Mucosa of rectum (tissue), 2 donors: ENCODE measurements around the gene YEATS2.
"Not testable (repeated sequence)": the region's sequence is repeated elsewhere in the genome, so short reads cannot be mapped to it uniquely, and the experiment has no call there.

ENCODE experiments used
- H3K27ac ChIP-seq, 2 donors: one replicate each; pipeline ENCODE4 v1.7.0; 2013; ENCODE audit warnings: inconsistent platforms in 2 of 2, low read depth in 2 of 2, low read length in 2 of 2
- H3K27me3 ChIP-seq, 2 donors: one replicate each; pipeline ENCODE4 v1.7.0; 2013; ENCODE audit warnings: low read length in 2 of 2; ENCODE audit not compliant: control insufficient read depth in 2 of 2, insufficient read depth in 2 of 2
- H3K36me3 ChIP-seq, 2 donors: one replicate each; pipeline ENCODE4 v1.7.0; 2013; ENCODE audit warnings: low read length in 2 of 2; ENCODE audit not compliant: control insufficient read depth in 2 of 2, insufficient read depth in 2 of 2
- H3K4me1 ChIP-seq, 2 donors: one replicate each; pipeline ENCODE4 v1.7.0; 2013; ENCODE audit warnings: low read length in 2 of 2, mild to moderate bottlenecking in 1 of 2; ENCODE audit not compliant: control insufficient read depth in 2 of 2, insufficient read depth in 2 of 2
- H3K4me3 ChIP-seq, 2 donors: one replicate each; pipeline ENCODE4 v1.7.0; 2013; ENCODE audit warnings: low read length in 2 of 2
- H3K9ac ChIP-seq, 2 donors: one replicate each; pipeline ENCODE4 v1.7.0; 2013; ENCODE audit warnings: low read length in 2 of 2, low read depth in 1 of 2, mild to moderate bottlenecking in 1 of 2
- H3K9me3 ChIP-seq, 2 donors: one replicate each; pipeline ENCODE4 v1.7.0; 2013; ENCODE audit warnings: low read length in 2 of 2; ENCODE audit not compliant: control insufficient read depth in 2 of 2
- donor health status: healthy.
- donor health status: Normal muscosa, but diverticular disease.

YEATS2 gene

DNA sequence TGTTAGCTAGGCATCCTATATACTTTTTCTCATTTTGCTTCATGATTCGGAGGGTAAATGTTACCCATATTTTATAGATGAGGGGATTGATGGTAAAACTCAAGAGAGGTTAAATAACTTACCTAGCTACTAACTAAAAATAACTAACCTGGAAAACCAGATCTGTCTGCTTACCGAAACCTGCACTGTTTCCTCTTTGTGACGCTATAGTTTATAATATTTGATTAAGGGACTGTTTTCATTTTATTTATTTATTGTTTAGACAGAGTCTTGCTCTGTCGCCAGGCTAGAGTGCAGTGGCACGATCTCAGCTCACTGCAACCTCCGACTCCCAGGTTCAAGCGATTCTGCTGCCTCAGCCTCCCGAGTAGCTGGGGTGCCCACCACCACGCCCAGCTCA is 71.9 kb downstream of the YEATS2 start:
- H3K27ac ChIP-seq: no peak overlapping the region
- H3K27me3 ChIP-seq: no peaks in the 10 kb centered on the region
- H3K4me3 ChIP-seq: no peak overlapping the region
- no peaks in the 10 kb centered on the region for H3K4me1 ChIP-seq
- H3K9ac ChIP-seq: no peak overlapping the region
- H3K36me3 ChIP-seq: peaks cover 8 to 20% of the 10 kb centered on the region in 2 donors
- H3K9me3 ChIP-seq: no peaks in the 10 kb centered on the region

DNA sequence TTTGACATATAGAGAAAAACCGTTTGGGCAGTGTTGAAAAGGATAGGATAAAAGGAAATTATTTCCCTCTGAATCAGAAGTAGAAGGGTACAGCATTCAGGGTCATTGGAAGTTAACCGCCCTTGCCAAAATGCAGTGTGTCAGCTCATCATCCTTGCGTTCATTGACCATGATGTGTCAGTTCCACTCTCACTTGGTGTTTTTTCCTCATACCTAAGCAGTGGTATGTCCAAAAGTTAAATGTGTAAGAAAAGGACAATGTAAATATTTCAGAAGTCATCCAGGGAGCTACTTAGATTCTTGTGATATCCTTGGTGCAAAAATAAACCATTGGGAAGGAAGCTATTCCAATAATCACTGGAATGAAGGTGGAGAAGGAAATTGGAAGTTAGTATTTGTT is 77.0 kb downstream of the YEATS2 start:
- Histone ChIP-seq H3K27ac (no peak overlapping the region), H3K9me3 (no peaks in the 10 kb centered on the region), H3K4me3 (no peak overlapping the region), H3K27me3 (no peaks in the 10 kb centered on the region), H3K36me3 (peaks cover 27 to 53% of the 10 kb centered on the region in 2 donors), H3K4me1 (no peaks in the 10 kb centered on the region), H3K9ac (no peak overlapping the region)

DNA sequence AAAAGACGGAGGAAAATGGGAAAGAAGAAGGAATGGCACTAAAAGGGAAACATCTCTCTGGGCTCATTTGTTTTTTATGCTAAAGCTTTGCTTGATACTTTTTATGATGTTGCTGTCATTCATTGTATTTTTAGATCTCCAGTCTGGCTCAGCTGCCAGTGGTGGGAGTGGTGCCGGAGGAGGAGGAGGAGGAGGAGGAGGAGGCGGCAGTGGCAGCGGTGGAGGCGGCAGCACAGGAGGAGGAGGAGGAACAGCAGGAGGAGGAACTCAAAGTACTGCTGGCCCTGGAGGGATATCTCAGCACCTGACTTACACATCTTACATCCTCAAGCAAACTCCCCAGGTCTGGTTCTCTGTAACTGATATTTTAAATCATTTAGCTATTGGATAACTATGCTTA is 78.2 kb downstream of the YEATS2 start:
- Histone ChIP-seq H3K27ac (no peak overlapping the region), H3K4me3 (no peak overlapping the region), H3K9ac (no peak overlapping the region), H3K36me3 (peaks cover 36 to 61% of the 10 kb centered on the region in 2 donors), H3K27me3 (no peaks in the 10 kb centered on the region), H3K4me1 (no peaks in the 10 kb centered on the region), H3K9me3 (no peaks in the 10 kb centered on the region)

DNA sequence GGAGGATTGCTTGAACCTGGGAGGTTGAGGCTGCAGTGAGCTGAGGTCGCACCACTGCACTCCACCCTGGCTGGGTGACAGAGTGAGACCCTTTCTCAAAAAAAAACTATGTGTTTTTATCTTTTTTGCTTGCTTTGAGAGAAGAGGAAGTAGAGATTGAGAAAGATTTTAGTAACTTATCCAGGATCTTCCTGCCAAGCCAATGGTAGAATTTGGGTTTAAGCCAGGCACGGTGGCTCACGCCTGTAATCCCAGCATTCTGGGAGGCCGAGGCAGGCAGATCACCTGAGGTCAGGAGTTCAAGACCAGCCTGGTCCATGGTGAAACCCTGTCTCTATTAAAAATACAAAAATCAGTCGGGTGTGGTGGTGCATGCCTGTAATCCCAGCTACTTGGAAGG is 78.9 kb downstream of the YEATS2 start:
- not testable (repeated sequence) for H3K4me3 ChIP-seq, H3K9ac ChIP-seq, H3K27me3 ChIP-seq, H3K27ac ChIP-seq, H3K4me1 ChIP-seq, H3K9me3 ChIP-seq
- H3K36me3 ChIP-seq: peaks cover 41 to 65% of the 10 kb centered on the region in 2 donors

- Histone ChIP-seq H3K9ac (no peak overlapping the region), H3K27ac (no peak overlapping the region), H3K4me3 (no peak overlapping the region), H3K4me1 (no peaks in the 10 kb centered on the region), H3K9me3 (no peaks in the 10 kb centered on the region), H3K36me3 (peaks cover 44 to 67% of the 10 kb centered on the region in 2 donors), H3K27me3 (no peaks in the 10 kb centered on the region)
These were observed 79.5 kb downstream of the YEATS2 start for GRCh38 chr3:183777016-183777618.

GRCh38 chr3:183779896-183780465 is 82.4 kb downstream of the YEATS2 start:
- H3K4me3 ChIP-seq: no peak overlapping the region
- H3K36me3 ChIP-seq: peaks cover 34 to 51% of the 10 kb centered on the region in 2 donors
- no peak overlapping the region for H3K27ac ChIP-seq
- H3K9me3 ChIP-seq: no peaks in the 10 kb centered on the region
- H3K27me3 ChIP-seq: no peaks in the 10 kb centered on the region
- H3K9ac ChIP-seq: no peak overlapping the region
- H3K4me1 ChIP-seq: peaks cover 0 to 3% of the 10 kb centered on the region in 2 donors

GRCh38 chr3:183781246-183781645 is 83.6 kb downstream of the YEATS2 start:
- H3K36me3 ChIP-seq: peaks cover 33 to 47% of the 10 kb centered on the region in 2 donors
- no peak overlapping the region for H3K27ac ChIP-seq
- peaks cover 0 to 3% of the 10 kb centered on the region in 2 donors for H3K4me1 ChIP-seq
- no peaks in the 10 kb centered on the region for H3K9me3 ChIP-seq
- H3K27me3 ChIP-seq: no peaks in the 10 kb centered on the region
- H3K4me3 ChIP-seq: no peak overlapping the region
- no peak overlapping the region for H3K9ac ChIP-seq

- Histone ChIP-seq H3K4me1 (peaks cover 0 to 3% of the 10 kb centered on the region in 2 donors), H3K36me3 (peaks cover 34 to 44% of the 10 kb centered on the region in 2 donors), H3K27me3 (no peaks in the 10 kb centered on the region), H3K4me3 (no peak overlapping the region), H3K9ac (no peak overlapping the region), H3K27ac (no peak overlapping the region), H3K9me3 (no peaks in the 10 kb centered on the region)
These were observed 85.1 kb downstream of the YEATS2 start for GRCh38 chr3:183782576-183783276.

DNA sequence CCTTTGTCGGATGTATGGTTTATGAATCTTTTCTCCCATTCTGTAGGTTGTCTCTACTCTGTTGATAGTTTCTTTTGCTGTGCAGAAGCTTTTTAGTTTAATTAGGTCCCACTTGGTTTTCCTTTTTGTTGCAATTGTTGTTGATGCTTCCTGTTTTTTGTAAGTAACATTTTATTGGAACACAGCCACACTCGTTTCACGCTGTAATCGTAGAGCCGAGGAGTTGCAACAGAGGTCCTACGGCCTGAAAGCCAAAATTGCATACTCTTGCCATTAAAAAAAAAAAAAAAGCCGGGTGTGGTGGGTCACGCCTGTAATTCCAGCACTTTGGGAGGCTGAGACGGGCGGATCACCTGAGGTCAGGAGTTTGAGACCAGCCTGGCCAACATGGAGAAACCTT is 86.9 kb downstream of the YEATS2 start:
- H3K4me3 ChIP-seq, H3K27ac ChIP-seq, H3K9ac ChIP-seq, H3K4me1 ChIP-seq, H3K9me3 ChIP-seq, H3K27me3 ChIP-seq: not testable (repeated sequence)
- H3K36me3 ChIP-seq: peaks cover 36 to 40% of the 10 kb centered on the region in 2 donors

GRCh38 chr3:183789826-183790225 is 92.2 kb downstream of the YEATS2 start:
- H3K4me3 ChIP-seq: no peak overlapping the region

More at GRCh38 chr3:183789826-183790225, 92.2 kb downstream of the YEATS2 start:
- no peaks in the 10 kb centered on the region for H3K4me1 ChIP-seq
- H3K36me3 ChIP-seq: peaks cover 30 to 40% of the 10 kb centered on the region in 2 donors
- H3K9me3 ChIP-seq: no peaks in the 10 kb centered on the region
- no peaks in the 10 kb centered on the region for H3K27me3 ChIP-seq
- H3K9ac ChIP-seq: no peak overlapping the region
- H3K27ac ChIP-seq: no peak overlapping the region
